Chondrocyte (in vitro differentiated cells): ENCODE data around the gene PDGFRB. TPM values are rescaled to one million over a fixed set of nuclear protein-coding genes. Genes with fewer than 3 reads are reported as not detected.
"Not testable (repeated sequence)": the region's sequence is repeated elsewhere in the genome, so short reads cannot be mapped to it uniquely, and the experiment has no call there.

Source experiments
- DNase-seq: peaks from one replicate; pipeline ENCODE4 v3.0.0; 2021; ENCODE audit warnings: mixed read lengths, low spot score
- H3K27ac Mint-ChIP-seq: one replicate; pipeline ENCODE4 v1.8.0; 2021; ENCODE audit warnings: mild to moderate bottlenecking, moderate library complexity, mixed read lengths; ENCODE audit not compliant: unreplicated experiment
- H3K27me3 Mint-ChIP-seq: 2 replicates; pipeline ENCODE4 v1.8.0; 2021; ENCODE audit warnings: low read depth, mixed read lengths
- H3K36me3 Mint-ChIP-seq: 2 replicates; pipeline ENCODE4 v1.8.0; 2021; ENCODE audit warnings: low read depth, mixed read lengths
- H3K4me1 Mint-ChIP-seq: 2 replicates; pipeline ENCODE4 v1.8.0; 2021; ENCODE audit warnings: low read depth, mild to moderate bottlenecking, mixed read lengths
- H3K4me3 Mint-ChIP-seq: one replicate; pipeline ENCODE4 v1.8.0; 2021; ENCODE audit warnings: mild to moderate bottlenecking, moderate library complexity, mixed read lengths; ENCODE audit not compliant: unreplicated experiment
- H3K9me3 Mint-ChIP-seq: 2 replicates; pipeline ENCODE4 v1.8.0; 2021; ENCODE audit warnings: low read depth, mixed read lengths
- total RNA-seq: library from RNA; stranded (reverse); gene quantifications from 3 replicates; pipeline ENCODE4 v1.2.1, GENCODE V29; 2021
- TF ChIP-seq, protein P1 (sequence below): fragments of 200-600 bp; sonication (generic); IDR thresholded peaks from 2 replicates; pipeline ENCODE4 v1.5.0; 2021; ENCODE audit warnings: antibody characterized with exemption, mild to moderate bottlenecking, moderate library complexity

The PDGFRB gene
- total RNA-seq, 1 donor from 2014 or later, result 499 TPM

DNA sequence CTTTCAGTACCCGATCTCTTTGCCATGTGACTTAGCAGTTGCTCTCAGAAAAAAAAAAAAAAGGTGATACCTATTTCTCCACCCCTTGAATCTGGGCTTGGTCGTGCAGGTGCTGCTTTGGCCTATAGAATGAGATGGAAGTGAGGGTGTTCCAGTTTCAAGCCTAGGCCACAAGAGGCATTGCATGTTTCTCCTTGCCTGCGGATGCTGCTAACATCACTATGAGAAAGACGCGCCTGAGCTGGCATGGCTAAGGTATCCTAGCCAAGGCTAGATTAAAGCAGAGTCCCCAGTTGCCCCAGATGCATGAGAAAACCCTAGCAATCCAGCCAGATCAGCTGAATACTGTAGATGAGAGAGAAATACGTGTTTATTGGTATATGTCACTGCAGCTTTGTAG is 54.6 kb downstream of the PDGFRB start:
- Mint-ChIP-seq H3K36me3 (no peaks in the 10 kb centered on the region), H3K27me3 (peaks cover 3% of the 10 kb centered on the region), H3K9me3 (no peaks in the 10 kb centered on the region), H3K27ac (no peak overlapping the region), H3K4me1 (no peaks in the 10 kb centered on the region), H3K4me3 (no peak overlapping the region)
- no peak for DNase-seq
- TF ChIP-seq, protein P1, sequence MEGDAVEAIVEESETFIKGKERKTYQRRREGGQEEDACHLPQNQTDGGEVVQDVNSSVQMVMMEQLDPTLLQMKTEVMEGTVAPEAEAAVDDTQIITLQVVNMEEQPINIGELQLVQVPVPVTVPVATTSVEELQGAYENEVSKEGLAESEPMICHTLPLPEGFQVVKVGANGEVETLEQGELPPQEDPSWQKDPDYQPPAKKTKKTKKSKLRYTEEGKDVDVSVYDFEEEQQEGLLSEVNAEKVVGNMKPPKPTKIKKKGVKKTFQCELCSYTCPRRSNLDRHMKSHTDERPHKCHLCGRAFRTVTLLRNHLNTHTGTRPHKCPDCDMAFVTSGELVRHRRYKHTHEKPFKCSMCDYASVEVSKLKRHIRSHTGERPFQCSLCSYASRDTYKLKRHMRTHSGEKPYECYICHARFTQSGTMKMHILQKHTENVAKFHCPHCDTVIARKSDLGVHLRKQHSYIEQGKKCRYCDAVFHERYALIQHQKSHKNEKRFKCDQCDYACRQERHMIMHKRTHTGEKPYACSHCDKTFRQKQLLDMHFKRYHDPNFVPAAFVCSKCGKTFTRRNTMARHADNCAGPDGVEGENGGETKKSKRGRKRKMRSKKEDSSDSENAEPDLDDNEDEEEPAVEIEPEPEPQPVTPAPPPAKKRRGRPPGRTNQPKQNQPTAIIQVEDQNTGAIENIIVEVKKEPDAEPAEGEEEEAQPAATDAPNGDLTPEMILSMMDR, result no peak

DNA sequence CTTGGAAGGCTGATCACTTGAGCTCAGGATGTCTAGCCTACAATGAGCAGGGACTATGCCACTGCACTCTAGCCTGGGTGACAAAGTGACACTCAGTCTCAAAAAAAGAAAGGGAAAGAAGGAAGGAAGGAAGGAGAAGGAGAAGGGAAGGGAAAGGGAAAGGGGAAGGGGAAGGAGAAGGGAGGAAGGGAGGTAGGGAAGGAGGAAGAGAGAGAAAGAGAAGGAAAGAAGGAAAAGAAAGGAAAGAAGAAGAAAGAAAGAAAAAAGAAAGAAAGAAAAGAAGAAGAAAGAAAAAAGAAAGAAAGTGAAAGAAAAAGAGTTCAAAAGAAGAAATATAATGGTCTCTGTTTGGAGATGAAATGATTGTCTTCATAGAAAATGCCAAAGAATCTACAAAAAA is 58.5 kb downstream of the PDGFRB start:
- Mint-ChIP-seq H3K9me3 (no peaks in the 10 kb centered on the region), H3K27me3 (peaks cover 3% of the 10 kb centered on the region), H3K36me3 (peaks cover 2% of the 10 kb centered on the region), H3K4me1 (no peaks in the 10 kb centered on the region), H3K4me3 (no peak overlapping the region), H3K27ac (no peak overlapping the region)
- no peak for DNase-seq
- TF ChIP-seq, protein P1, result no peak

DNA sequence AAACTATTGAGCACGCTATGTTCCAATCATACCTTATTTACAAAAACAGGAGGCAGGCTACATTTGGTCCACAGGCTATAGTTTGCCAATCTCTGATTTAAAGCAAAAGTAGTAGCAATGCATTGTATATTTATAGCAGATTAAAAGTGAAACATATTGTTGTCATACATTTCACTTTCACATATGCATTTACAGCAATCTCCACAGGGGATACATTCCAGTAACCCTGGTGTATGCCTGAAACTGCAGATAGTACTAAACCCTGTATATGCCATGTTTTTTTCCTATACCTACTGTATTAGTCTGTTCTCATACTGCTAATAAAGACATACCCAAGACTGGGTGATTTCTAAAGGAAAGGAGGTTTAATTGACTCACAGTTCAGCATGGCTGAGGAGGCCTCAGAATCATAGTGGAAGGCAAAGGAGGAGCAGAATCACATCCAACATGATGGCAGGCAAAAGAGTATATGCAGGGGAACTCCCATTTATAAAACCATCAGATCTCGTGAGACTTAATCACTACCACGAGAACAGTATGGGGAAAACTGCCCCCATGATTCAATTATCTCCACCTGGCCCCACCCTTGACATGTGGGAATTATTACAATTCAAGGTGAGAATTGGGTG is 63.4 kb downstream of the PDGFRB start:
- DNase-seq, result no peak
- TF ChIP-seq, protein P1, result no peak
- Mint-ChIP-seq H3K27ac (no peak overlapping the region), H3K27me3 (no peaks in the 10 kb centered on the region), H3K36me3 (peaks cover 5% of the 10 kb centered on the region), H3K9me3 (no peaks in the 10 kb centered on the region), H3K4me3 (no peak overlapping the region), H3K4me1 (no peaks in the 10 kb centered on the region)

DNA sequence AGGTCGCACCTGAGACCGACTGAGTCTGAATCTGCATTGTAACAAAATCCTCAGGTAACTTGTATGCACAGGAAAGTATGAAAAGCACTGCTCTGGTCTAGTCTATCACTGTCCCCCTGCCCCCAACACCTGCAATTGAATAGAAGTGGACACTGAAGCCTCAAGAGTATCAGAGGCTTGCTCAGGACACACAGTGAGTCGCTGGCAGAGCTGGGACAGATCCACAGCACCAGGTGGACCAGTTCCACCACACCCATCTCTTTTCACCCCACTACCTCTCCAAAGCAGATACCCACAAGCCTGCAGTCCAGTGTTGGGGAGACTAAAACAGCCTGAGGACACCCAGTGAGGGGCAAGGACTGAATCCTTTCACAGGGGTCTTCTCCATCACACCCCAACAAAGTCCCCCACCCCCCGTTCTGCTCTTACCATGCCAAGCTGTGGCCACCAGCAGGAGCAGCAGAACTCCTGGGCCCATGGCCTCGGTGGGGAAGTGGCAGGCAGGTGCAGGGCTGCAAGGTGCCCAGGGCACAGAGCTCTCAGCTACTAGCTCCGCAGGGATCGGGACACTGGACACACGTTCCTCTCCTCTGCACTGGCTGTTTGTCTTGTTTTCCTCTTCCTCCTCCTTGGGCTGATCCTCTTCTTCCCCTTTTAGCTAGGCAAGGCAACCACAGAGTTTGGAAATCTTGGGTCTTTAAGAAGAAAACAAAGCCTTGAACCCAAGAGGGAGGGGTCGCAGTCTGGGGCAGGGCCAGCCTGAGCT is 69.5 kb downstream of the PDGFRB start, which contains the start of gene CSF1R:
Gene CSF1R (minus strand): TSS at position 605 of the 766 bp plus-strand sequence. CDS start 127 bp downstream, at position 478.
- Mint-ChIP-seq H3K27ac (no peak within 1 kb of the TSS), H3K27me3 (no peaks in the 10 kb centered on the region), H3K4me3 (no peak within 1 kb of the TSS), H3K36me3 (peaks cover 3% of the 10 kb centered on the region), H3K4me1 (peaks cover 3% of the 10 kb centered on the region), H3K9me3 (no peaks in the 10 kb centered on the region)
- DNase-seq, result no peak
- TF ChIP-seq, protein P1, result no peak

DNA sequence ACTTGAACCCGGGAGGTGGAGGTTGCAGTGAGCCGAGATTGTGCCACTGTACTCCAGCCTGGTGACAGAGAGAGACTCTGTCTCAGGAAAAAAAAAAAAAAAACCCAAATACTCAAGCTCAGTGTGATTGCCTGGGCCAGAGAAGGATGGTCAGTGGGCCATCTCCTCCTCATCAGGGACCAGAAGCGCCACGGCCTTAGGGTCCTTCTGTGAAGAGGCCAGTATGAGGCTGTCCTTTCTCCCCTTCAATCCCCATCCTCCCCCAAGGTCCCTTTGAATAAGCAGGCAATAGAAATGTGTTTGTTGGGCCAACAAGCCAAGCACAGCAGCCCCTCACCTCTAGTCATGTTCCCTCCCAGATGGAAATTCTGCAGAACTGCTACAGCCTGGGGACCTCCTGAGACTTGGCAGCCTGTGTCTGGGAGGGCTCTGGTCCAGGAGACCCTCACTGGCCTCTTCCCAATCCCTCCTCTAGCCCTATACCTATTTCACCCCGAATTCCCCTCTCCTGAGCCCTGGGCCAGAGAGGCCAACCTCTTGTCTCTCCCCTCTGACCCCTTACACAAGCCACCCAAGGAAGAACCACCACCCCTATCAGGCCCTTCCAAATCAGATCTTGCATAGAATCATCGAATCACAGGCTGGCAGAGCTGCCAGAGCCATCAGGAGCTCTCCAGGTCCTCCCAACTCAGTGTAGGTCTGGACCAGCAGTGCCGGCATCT is 70.3 kb downstream of the PDGFRB start:
- Mint-ChIP-seq H3K27ac (no peak overlapping the region), H3K36me3 (no peaks in the 10 kb centered on the region), H3K9me3 (no peaks in the 10 kb centered on the region), H3K27me3 (no peaks in the 10 kb centered on the region), H3K4me1 (peaks cover 3% of the 10 kb centered on the region), H3K4me3 (no peak overlapping the region)
- TF ChIP-seq, protein P1, result no peak
- DNase-seq, result no peak

DNA sequence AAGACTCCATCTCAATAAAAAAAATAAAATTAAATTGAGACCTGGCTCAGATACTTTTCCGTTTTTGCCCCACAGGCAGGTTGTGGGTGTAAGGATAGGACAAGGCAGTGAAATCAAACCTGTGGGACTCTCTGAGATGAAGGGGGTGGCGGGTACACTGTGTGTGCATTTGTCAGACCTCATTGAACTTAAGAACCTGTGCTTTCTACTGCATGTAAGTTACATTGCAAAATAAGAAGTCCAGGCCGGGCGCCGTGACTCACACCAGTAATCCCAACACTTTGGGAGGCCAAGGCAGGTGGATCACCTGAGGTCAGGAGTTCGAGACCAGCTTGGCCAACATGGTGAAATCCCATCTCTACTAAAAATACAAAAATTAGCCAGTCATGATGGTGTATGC is 70.9 kb downstream of the PDGFRB start:
- H3K4me1 Mint-ChIP-seq, H3K4me3 Mint-ChIP-seq, H3K27me3 Mint-ChIP-seq, H3K36me3 Mint-ChIP-seq, DNase-seq, H3K27ac Mint-ChIP-seq, H3K9me3 Mint-ChIP-seq: not testable (repeated sequence)
